ENCODE measurements around the gene SMTN. TPM values are rescaled to one million over a fixed set of nuclear protein-coding genes. Genes with fewer than 3 reads are reported as not detected.
"Not testable (repeated sequence)": the region's sequence is repeated elsewhere in the genome, so short reads cannot be mapped to it uniquely, and the experiment has no call there.

The SMTN gene
- total RNA-seq, 2 experiments from 2014 or later: 40.1 to 45.8 TPM

DNA sequence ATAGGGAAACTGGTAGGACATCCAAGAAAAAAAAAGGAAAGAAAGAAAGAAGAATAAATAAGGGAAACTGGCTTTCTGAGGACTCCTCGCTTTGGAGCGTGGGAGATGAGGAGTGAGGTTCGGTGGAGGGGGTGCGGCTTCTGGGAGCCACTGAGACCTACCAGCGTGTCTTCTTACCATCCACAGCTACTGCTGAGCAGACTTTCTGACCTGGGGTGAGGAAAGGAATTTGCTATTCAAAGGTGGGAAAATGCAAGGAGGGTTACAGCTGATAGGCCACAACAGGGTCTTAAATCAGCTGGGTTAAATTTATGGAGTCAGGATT lies 26.7 kb downstream of the SMTN start:
- ATAC-seq: peak; percentile 21
- peaks cover 19% of the 10 kb centered on the region for H3K4me1 Mint-ChIP-seq
- no peaks in the 10 kb centered on the region for H3K27me3 Mint-ChIP-seq
- DNase-seq: no peak
- CTCF ChIA-PET: interaction anchor here (0.6 to 2.2 kb wide), 25 partner anchors 11 to 973 kb away, joined by 3 to 22 read pairs (median 5); partner anchors contain the start of genes LIMK2, MORC2, PIK3IP1 and TUG1
- peak overlapping the region; percentile 59 for H3K27ac Mint-ChIP-seq
- H3K36me3 Mint-ChIP-seq (ENCODE audit: low read depth): no peaks in the 10 kb centered on the region
- peak overlapping the region; percentile 74 for H3K4me3 Mint-ChIP-seq
- no peaks in the 10 kb centered on the region for H3K9me3 Mint-ChIP-seq (ENCODE audit: low read depth)
- POLR2A ChIA-PET: interaction anchor here (0.6 to 1.5 kb wide), 6 partner anchors 27 to 286 kb away, joined by 3 to 7 read pairs (median 4); partner anchors contain the start of genes SMTN and TUG1
- intact Hi-C loops (cut with DNase I, micrococcal nuclease): loop anchor here (1.0 to 5.0 kb wide), 11 partner anchors 24 to 524 kb away; partner anchors contain the start of genes LIMK2 (in 2 of the 2), DRG1 (in 1 of the 2) and TUG1 (in 1 of the 2)

DNA sequence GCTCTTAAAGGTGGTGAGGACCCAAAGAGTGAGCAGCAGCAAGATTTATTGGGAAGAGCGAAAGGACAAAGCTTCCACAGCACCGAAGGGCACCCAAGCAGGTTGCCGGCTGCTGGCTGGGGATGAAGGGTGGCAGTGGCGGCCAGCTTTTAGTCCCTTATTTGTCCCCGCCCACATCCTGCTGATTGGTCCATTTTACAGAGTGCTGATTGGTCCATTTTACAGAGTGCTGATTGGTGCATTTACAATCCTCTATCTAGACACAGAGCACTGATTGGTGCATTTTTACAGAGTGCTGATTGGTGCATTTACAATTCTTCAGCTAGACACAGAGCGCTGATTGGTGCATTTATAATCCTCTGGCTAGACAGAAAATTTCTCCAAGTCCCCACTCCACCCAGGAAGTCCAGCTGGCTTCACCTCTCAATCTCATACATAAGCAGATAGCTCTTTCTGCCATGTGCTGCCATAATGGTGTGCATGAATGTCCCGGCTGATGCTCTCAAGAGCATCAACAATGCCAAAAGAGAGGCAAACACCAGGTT lies 31.5 kb downstream of the SMTN start:
- H3K27ac Mint-ChIP-seq; H3K36me3 Mint-ChIP-seq (ENCODE audit: low read depth); intact Hi-C loops (cut with DNase I, micrococcal nuclease); DNase-seq; ATAC-seq; H3K4me1 Mint-ChIP-seq; H3K9me3 Mint-ChIP-seq (ENCODE audit: low read depth); H3K27me3 Mint-ChIP-seq; H3K4me3 Mint-ChIP-seq: not testable (repeated sequence)
- ChIA-PET POLR2A (interaction anchor here (0.6 kb wide), 1 partner anchor 45 kb away, joined by 3 read pairs; no protein-coding TSS in a partner anchor), CTCF (interaction anchor here (0.7 kb wide), 1 partner anchor 100 kb away, joined by 5 read pairs; the partner anchor contains the start of gene LIMK2)

DNA sequence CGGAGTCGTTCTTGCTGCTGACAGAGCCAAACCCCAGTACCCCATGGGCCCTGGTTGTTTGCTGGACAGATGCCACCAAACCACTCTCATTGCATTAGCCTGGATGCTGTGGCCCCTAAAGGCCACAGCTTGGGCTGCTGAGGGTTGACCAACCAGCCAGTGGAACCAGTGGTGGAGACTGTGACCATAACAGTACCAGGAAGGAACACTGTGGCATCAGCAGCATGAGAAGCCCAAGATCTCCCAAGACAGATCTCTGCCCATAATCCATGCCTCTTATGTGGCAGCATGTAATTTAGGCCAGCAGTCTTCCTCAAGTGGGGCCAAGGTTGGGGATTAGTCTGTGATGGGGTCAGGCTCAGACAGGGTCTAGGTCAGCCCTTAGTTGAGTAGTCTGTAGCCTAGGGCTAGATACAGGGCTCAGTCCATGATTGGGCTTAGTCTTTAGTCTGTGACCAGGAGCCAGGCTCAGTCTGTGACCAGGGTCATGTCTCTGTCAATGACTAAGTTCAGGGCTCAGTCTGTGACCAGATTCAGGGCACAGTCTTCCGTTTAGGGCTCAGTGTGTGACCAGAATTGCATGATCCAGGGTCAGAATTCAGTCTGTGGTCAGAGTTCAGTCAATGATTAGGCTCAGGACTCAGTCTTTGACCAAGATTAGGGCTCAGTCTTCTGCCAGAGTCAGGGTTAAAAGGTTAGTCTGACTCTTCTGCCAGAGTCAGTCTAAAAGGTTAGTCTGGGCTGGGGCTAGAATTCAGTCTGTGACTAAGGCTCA lies 37.1 kb downstream of the SMTN start:
- DNase-seq (no peak), ATAC-seq (no peak)
- H3K27me3 Mint-ChIP-seq: no peaks in the 10 kb centered on the region
- no peak overlapping the region for H3K4me3 Mint-ChIP-seq
- no peaks in the 10 kb centered on the region for H3K36me3 Mint-ChIP-seq (ENCODE audit: low read depth)
- H3K9me3 Mint-ChIP-seq (ENCODE audit: low read depth): no peaks in the 10 kb centered on the region
- ChIA-PET POLR2A (no interaction called here), CTCF (interaction anchor here (0.8 kb wide), 1 partner anchor 10 kb away, joined by 4 read pairs; no protein-coding TSS in a partner anchor)
- no peak overlapping the region for H3K27ac Mint-ChIP-seq
- intact Hi-C loops (cut with DNase I, micrococcal nuclease): no loop called here
- H3K4me1 Mint-ChIP-seq: no peaks in the 10 kb centered on the region

DNA sequence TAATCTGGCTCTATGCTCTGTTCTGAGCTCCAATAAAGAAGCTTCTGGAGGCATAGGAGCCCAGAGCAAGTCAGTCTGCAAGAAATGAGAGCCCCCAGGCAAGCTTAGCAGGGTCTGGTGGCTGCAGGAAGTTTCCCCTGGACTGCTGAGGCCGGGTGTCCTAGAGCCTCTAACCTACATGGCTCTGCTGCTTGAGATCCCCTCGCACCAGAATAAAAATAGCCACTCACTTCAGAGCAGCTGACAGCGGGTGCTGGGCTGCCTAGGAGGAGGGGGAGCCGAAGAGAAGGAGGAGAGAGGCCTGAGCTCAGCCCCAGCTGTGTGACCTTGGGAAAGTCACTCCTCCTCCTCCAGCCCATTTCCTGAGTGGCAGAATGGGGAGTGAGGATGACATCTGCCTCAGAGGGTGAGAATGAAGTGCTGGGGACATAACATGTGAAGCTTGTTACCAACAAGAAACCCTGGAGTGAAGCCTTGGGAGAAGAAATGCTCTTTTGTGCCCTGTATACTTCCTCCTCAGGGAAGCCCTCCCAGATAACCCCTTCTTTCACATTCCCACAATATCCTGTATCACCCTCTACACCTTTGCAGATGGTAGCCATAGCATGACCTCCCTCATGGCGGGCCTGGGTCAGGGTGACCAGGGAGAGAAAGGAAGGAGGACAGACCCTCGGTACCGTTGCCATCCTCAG lies 38.1 kb downstream of the SMTN start:
- ATAC-seq (no peak), DNase-seq (no peak)
- no peaks in the 10 kb centered on the region for H3K9me3 Mint-ChIP-seq (ENCODE audit: low read depth)
- H3K4me3 Mint-ChIP-seq: no peak overlapping the region
- ChIA-PET POLR2A (no interaction called here), CTCF (interaction anchor here (0.8 to 1.1 kb wide), 2 partner anchors 11 to 12 kb away, joined by 4 read pairs; partner anchors contain the start of gene SELENOM)
- no peak overlapping the region for H3K27ac Mint-ChIP-seq
- H3K4me1 Mint-ChIP-seq: no peaks in the 10 kb centered on the region
- no peaks in the 10 kb centered on the region for H3K36me3 Mint-ChIP-seq (ENCODE audit: low read depth)
- H3K27me3 Mint-ChIP-seq: no peaks in the 10 kb centered on the region
- intact Hi-C loops (cut with DNase I, micrococcal nuclease): no loop called here

DNA sequence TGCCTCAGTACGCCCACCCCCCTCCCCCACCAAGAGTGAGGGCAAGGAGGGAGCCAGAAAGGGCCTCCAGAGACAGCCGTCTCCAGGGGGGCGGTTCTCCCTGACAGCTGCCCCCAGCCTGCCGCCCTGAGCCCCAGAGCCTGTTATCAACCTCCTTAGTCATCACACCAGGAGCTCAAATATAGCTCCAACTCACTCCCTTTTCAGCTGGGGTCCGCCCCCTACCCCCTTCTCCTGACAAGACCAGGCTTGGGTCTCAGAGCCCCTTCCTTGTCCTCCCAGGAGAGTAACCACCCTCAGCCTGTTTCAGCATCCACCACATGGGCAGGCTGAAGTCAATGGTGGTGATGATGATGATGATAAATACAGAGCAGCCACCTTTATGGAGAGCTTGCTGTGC lies 39.1 kb downstream of the SMTN start:
- ChIA-PET POLR2A (no interaction called here), CTCF (no interaction called here)
- no peak overlapping the region for H3K4me3 Mint-ChIP-seq
- no peaks in the 10 kb centered on the region for H3K4me1 Mint-ChIP-seq
- no peaks in the 10 kb centered on the region for H3K27me3 Mint-ChIP-seq
- H3K9me3 Mint-ChIP-seq (ENCODE audit: low read depth): no peaks in the 10 kb centered on the region
- no peak for DNase-seq
- H3K27ac Mint-ChIP-seq: no peak overlapping the region
- ATAC-seq: no peak
- no peaks in the 10 kb centered on the region for H3K36me3 Mint-ChIP-seq (ENCODE audit: low read depth)
- intact Hi-C loops (cut with DNase I, micrococcal nuclease): no loop called here

DNA sequence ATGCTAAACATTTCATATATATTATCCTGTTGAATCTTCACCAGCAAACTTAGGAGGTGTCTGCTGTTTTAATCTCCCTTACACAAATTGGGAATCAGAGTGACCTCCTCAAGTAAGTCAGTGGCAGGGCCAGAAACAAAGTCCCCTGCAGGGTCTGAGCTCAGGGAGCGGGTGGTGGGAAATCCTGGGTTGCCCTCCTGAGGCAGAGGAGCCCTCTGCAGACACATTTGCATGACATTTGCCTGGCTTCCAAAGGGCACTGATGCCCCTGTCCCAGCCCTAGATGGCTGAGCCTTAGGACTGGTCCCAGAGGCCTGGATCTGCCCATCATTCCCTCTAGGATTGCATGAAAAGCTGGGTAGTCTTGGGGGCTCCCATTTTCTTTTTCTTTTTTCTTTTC lies 39.5 kb downstream of the SMTN start:
- Mint-ChIP-seq H3K4me1 (no peaks in the 10 kb centered on the region), H3K36me3 (ENCODE audit: low read depth) (no peaks in the 10 kb centered on the region), H3K4me3 (no peak overlapping the region), H3K27me3 (no peaks in the 10 kb centered on the region), H3K27ac (no peak overlapping the region), H3K9me3 (ENCODE audit: low read depth) (no peaks in the 10 kb centered on the region)
- CTCF ChIA-PET: no interaction called here
- POLR2A ChIA-PET: interaction anchor here (0.6 kb wide), 1 partner anchor 228 kb away, joined by 4 read pairs; no protein-coding TSS in a partner anchor
- ATAC-seq (no peak), DNase-seq (no peak)
- intact Hi-C loops (cut with DNase I, micrococcal nuclease): no loop called here

DNA sequence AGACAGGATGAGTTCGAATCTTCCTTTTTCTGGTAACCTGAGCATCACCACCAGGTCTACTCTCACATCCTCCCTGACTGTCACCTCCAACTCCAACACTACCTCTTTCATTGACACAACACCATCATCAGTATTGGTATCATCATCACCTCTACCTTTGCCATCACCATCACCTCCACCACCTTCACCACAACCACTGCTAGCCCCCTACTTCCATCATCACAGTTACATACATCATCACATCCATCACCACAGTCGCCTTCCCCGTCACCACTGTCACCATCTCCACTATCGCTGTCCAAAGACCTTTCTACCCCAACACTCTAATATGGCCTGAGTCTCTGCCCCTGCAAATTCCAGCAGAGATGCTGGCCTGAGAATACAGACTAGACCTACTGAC lies 40.3 kb downstream of the SMTN start:
- no peaks in the 10 kb centered on the region for H3K4me1 Mint-ChIP-seq
- no peak overlapping the region for H3K27ac Mint-ChIP-seq
- H3K9me3 Mint-ChIP-seq (ENCODE audit: low read depth): no peaks in the 10 kb centered on the region
- no peaks in the 10 kb centered on the region for H3K36me3 Mint-ChIP-seq (ENCODE audit: low read depth)
- CTCF ChIA-PET: no interaction called here
- no peaks in the 10 kb centered on the region for H3K27me3 Mint-ChIP-seq
- POLR2A ChIA-PET: interaction anchor here (0.6 kb wide), 1 partner anchor 227 kb away, joined by 4 read pairs; no protein-coding TSS in a partner anchor
- H3K4me3 Mint-ChIP-seq: no peak overlapping the region
- no peak for DNase-seq
- intact Hi-C loops (cut with DNase I, micrococcal nuclease): no loop called here
- no peak for ATAC-seq

DNA sequence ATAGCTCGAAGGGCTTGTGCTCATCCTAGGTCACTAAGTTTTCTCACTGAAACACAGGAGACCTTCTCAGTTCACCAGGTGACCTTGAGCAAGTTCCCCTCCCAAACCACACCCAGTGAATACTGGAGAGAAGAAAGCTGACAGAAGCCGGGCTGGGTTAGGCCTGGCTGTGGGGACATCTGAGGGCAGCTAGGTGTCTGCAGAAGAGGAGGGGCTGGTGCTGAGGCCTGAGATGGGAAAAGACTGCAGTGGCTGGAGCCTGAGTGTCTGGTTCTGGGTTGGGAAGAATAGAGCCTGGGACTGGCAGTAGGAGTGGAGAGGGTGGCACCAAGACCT lies 41.0 kb downstream of the SMTN start:
- Mint-ChIP-seq H3K9me3 (ENCODE audit: low read depth) (no peaks in the 10 kb centered on the region), H3K4me3 (no peak overlapping the region), H3K27me3 (no peaks in the 10 kb centered on the region), H3K4me1 (no peaks in the 10 kb centered on the region), H3K27ac (no peak overlapping the region), H3K36me3 (ENCODE audit: low read depth) (no peaks in the 10 kb centered on the region)
- intact Hi-C loops (cut with DNase I, micrococcal nuclease): no loop called here
- ATAC-seq: no peak
- POLR2A ChIA-PET: no interaction called here
- DNase-seq: no peak
- CTCF ChIA-PET: no interaction called here

DNA sequence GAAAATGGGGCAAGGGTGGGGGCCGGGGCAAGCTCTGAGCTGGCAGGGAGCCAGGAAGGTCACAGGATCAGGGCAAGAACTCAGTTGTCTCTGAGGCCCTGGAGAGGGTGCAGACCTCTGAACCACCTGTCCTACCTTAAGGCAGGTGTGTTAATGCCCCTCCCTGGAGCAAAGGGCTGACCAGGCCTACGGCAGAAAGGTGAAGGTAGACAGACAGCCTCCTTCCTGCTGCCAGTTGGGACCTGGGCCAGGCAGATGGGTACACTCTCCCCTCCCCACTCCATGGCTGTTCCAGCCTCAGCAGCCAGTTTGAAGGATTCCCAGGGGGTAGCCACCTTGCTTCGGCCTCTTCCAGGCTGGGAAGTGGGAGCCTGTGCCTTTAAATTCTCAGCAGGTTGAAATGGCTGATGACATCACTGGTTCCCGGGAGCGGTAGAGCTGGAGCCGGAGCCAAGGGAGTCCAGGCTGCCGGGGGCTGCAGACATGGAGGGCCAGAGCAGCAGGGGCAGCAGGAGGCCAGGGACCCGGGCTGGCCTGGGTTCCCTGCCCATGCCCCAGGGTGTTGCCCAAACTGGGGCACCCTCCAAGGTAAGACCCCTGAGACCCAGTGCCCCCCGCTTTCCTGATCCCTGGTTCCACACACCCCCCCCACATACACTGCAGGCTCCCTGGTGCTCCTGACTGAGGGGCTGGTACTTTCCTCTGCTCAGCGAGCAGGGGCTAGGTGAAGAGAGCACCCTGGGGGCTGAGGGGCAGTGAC lies 41.6 kb downstream of the SMTN start, which contains the start of gene INPP5J:
Gene INPP5J, plus strand, starts transcription at position 435 of the 760 bp plus-strand sequence. Its CDS starts 49 bp downstream, at position 484.
- H3K27me3 Mint-ChIP-seq: no peaks in the 10 kb centered on the region
- no peak within 1 kb of the TSS for H3K4me3 Mint-ChIP-seq
- H3K4me1 Mint-ChIP-seq: no peaks in the 10 kb centered on the region
- DNase-seq (no peak), ATAC-seq (no peak)
- no peak within 1 kb of the TSS for H3K27ac Mint-ChIP-seq
- POLR2A ChIA-PET: no interaction called here
- no peaks in the 10 kb centered on the region for H3K36me3 Mint-ChIP-seq (ENCODE audit: low read depth)
- intact Hi-C loops (cut with DNase I, micrococcal nuclease): no loop called here
- no peaks in the 10 kb centered on the region for H3K9me3 Mint-ChIP-seq (ENCODE audit: low read depth)
- CTCF ChIA-PET: no interaction called here

DNA sequence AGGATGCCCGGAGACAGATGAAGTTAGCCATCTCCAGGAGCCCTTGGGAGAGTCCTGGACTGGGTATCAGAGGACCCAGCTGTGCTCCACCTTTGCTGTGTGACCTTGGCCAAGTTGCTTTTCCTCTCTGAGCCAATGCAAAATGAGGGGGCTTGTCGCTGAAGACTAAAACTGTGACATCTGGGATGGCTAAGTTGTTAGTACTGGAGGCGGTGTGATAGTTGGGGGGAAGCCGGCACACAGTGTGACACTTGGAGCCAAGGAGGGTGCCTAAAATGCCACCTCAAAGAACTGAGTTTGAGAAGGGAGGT lies 42.1 kb downstream of the SMTN start:
- no peak for DNase-seq
- Mint-ChIP-seq H3K4me1 (no peaks in the 10 kb centered on the region), H3K27me3 (no peaks in the 10 kb centered on the region), H3K4me3 (no peak overlapping the region), H3K36me3 (ENCODE audit: low read depth) (no peaks in the 10 kb centered on the region), H3K9me3 (ENCODE audit: low read depth) (no peaks in the 10 kb centered on the region), H3K27ac (no peak overlapping the region)
- intact Hi-C loops (cut with DNase I, micrococcal nuclease): no loop called here
- ChIA-PET CTCF (no interaction called here), POLR2A (no interaction called here)
- ATAC-seq: no peak

DNA sequence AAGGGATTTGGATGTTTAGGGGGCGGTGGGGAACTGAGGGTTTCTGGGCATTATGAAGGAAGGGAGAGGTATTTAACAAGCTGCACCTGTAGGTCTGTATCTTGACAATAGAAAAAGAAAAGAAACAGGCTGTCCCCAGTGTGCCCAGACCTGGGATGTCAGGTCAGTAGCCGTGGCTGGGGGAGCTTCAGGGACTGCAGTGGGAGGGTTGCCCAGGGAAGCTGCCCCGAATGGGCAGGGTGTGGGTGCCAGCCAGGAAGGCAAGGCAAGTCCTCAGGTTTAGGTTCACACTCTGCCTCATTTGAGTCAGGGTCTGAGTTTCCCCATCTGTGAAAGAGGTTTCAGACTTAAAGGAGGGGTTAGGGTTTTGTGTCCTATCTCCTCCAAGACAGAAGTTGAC lies 43.2 kb downstream of the SMTN start:
- ChIA-PET POLR2A (interaction anchor here (0.6 kb wide), 2 partner anchors 48 to 490 kb away, joined by 3 read pairs; no protein-coding TSS in a partner anchor), CTCF (interaction anchor here (1.0 kb wide), 1 partner anchor 17 kb away, joined by 4 read pairs; the partner anchor contains the start of gene SELENOM)
- H3K9me3 Mint-ChIP-seq (ENCODE audit: low read depth): no peaks in the 10 kb centered on the region
- no peak for DNase-seq
- intact Hi-C loops (cut with DNase I, micrococcal nuclease): no loop called here
- H3K4me1 Mint-ChIP-seq: no peaks in the 10 kb centered on the region
- no peak overlapping the region for H3K4me3 Mint-ChIP-seq
- no peaks in the 10 kb centered on the region for H3K36me3 Mint-ChIP-seq (ENCODE audit: low read depth)
- H3K27me3 Mint-ChIP-seq: no peaks in the 10 kb centered on the region
- H3K27ac Mint-ChIP-seq: no peak overlapping the region
- ATAC-seq: no peak
